HepG2 (cell line): ENCODE measurements around the gene SYNGAP1. TPM values are rescaled to one million over a fixed set of nuclear protein-coding genes. Genes with fewer than 3 reads are reported as not detected.
A peak's percentile ranks its signal among the peaks of the same experiment; 100 is the strongest.

Experiments
- BRD4 ChIP-seq: sonication (generic); formaldehyde crosslinking; IDR thresholded peaks from 2 replicates; pipeline ENCODE4 v1.4.0; 2020; ENCODE audit warnings: missing genetic modification reagents
- DPF2 ChIP-seq: sonication (generic); formaldehyde crosslinking; IDR thresholded peaks from 2 replicates; pipeline ENCODE4 v1.4.0; 2020; ENCODE audit warnings: mild to moderate bottlenecking, low read depth, missing genetic modification reagents, borderline replicate concordance
- HMGA1 ChIP-seq: sonication (generic); formaldehyde crosslinking; conservative IDR thresholded peaks from 2 replicates; pipeline ENCODE4 v1.4.0; 2020; ENCODE audit warnings: missing genetic modification reagents
- HNRNPK ChIP-seq: fragments of 200-400 bp; formaldehyde crosslinking; IDR thresholded peaks from 2 replicates; pipeline ENCODE4 v1.6.1; 2018; ENCODE audit warnings: low read length, low read depth, moderate library complexity, mild to moderate bottlenecking; ENCODE audit not compliant: poor library complexity, severe bottlenecking
- KDM2A ChIP-seq: sonication (generic); formaldehyde crosslinking; IDR thresholded peaks from 2 replicates; pipeline ENCODE4 v1.4.0; 2020; ENCODE audit warnings: low read depth, missing genetic modification reagents, borderline replicate concordance
- KLF6 ChIP-seq: IDR thresholded peaks from 2 replicates; pipeline ENCODE4 v1.8.0; 2016; ENCODE audit warnings: missing biosample characterization, missing genetic modification reagents
- MED1 ChIP-seq: sonication (generic); formaldehyde crosslinking; IDR thresholded peaks from 2 replicates; pipeline ENCODE4 v1.4.0; 2020; ENCODE audit warnings: missing genetic modification reagents
- MEF2D ChIP-seq: sonication (generic); formaldehyde crosslinking; IDR thresholded peaks from 2 replicates; pipeline ENCODE4 v1.5.1; 2020; ENCODE audit warnings: mild to moderate bottlenecking, missing genetic modification reagents
- MZF1 ChIP-seq: sonication (generic); formaldehyde crosslinking; IDR thresholded peaks from 2 replicates; pipeline ENCODE4 v1.8.1; 2023; ENCODE audit warnings: mild to moderate bottlenecking, missing genetic modification reagents, borderline replicate concordance
- NAIF1 ChIP-seq: sonication (generic); formaldehyde crosslinking; IDR thresholded peaks from 2 replicates; pipeline ENCODE4 v1.5.0; 2020; ENCODE audit warnings: mild to moderate bottlenecking, missing genetic modification reagents, borderline replicate concordance
- NBN ChIP-seq: fragments of 450-650 bp; conservative IDR thresholded peaks from 2 replicates; pipeline ENCODE4 v1.6.1; 2017
- NR2F6 ChIP-seq, 2 experiments: IDR thresholded peaks; 2 replicates each; pipeline ENCODE4 v1.6.1; 2016; ENCODE audit warnings: antibody characterized with exemption in 1 of 2, mild to moderate bottlenecking in 1 of 2
- PHF8 ChIP-seq: sonication (generic); formaldehyde crosslinking; IDR thresholded peaks from 2 replicates; pipeline ENCODE4 v1.5.0; 2020; ENCODE audit warnings: missing genetic modification reagents
- RBM39 ChIP-seq: fragments of 200-400 bp; formaldehyde crosslinking; IDR thresholded peaks from one replicate; pipeline ENCODE4 v1.6.1; 2018; ENCODE audit warnings: antibody characterized with exemption, mild to moderate bottlenecking, low read depth, low read length; ENCODE audit not compliant: poor library complexity, severe bottlenecking
- ZBTB7B ChIP-seq: sonication (generic); formaldehyde crosslinking; IDR thresholded peaks from 2 replicates; pipeline ENCODE4 v1.4.0; 2020; ENCODE audit warnings: missing genetic modification reagents
- ZNF296 ChIP-seq: sonication (generic); formaldehyde crosslinking; conservative IDR thresholded peaks from 2 replicates; pipeline ENCODE4 v1.5.0; 2020; ENCODE audit warnings: mild to moderate bottlenecking, missing genetic modification reagents
- ZNF878 ChIP-seq: sonication (generic); formaldehyde crosslinking; IDR thresholded peaks from 2 replicates; pipeline ENCODE4 v1.8.1; 2023; ENCODE audit warnings: mild to moderate bottlenecking, missing genetic modification reagents, moderate library complexity
- polyA plus RNA-seq, 8 experiments: library from polyadenylated mRNA; depleted of rRNA in 3 of 8; stranded (reverse) in 7 of 8; unstranded in 1 of 8; fragments of >200 nt; fragmentation: Illumina TruSeq in 4 of 8; extraction: Trizol in 4 of 8; gene quantifications; 2 replicates each; pipeline versions ENCODE4 v1.2.1 to v1.2.3, GENCODE V29; 2011 to 2016; ENCODE audit warnings: low read depth in 4 of 8, missing spikeins in 1 of 8, mixed read lengths in 1 of 8; ENCODE audit not compliant: insufficient read depth in 1 of 8
- total RNA-seq, 5 experiments: library from RNA; depleted of rRNA; stranded (reverse); fragments of >200 nt; fragmentation: Illumina TruSeq; extraction: Trizol; gene quantifications; 2 replicates each; pipeline ENCODE4 v1.2.3, GENCODE V29; 2016; ENCODE audit warnings: low read depth in 1 of 5
- TF ChIP-seq, protein P1 (sequence below): sonication (generic); formaldehyde crosslinking; IDR thresholded peaks from 2 replicates; pipeline ENCODE4 v1.5.0; 2020; ENCODE audit warnings: mild to moderate bottlenecking, missing genetic modification reagents, borderline replicate concordance
- TF ChIP-seq, protein P2 (sequence below): sonication (generic); formaldehyde crosslinking; IDR thresholded peaks from 2 replicates; pipeline ENCODE4 v1.8.0; 2022; ENCODE audit warnings: mild to moderate bottlenecking, missing genetic modification reagents, moderate library complexity
- TF ChIP-seq, protein P3 (sequence below): sonication (generic); IDR thresholded peaks from 2 replicates; pipeline ENCODE4 v1.6.1; 2016; ENCODE audit warnings: low read depth, borderline replicate concordance
- TF ChIP-seq, protein P4 (sequence below): sonication (generic); formaldehyde crosslinking; IDR thresholded peaks from 2 replicates; pipeline ENCODE4 v1.8.1; 2023; ENCODE audit warnings: mild to moderate bottlenecking, missing genetic modification reagents, borderline replicate concordance
- TF ChIP-seq, protein P5 (sequence below): IDR thresholded peaks from 2 replicates; pipeline ENCODE4 v1.6.1; 2016; ENCODE audit warnings: mild to moderate bottlenecking
- TF ChIP-seq, protein P6 (sequence below): sonication (generic); formaldehyde crosslinking; IDR thresholded peaks from 2 replicates; pipeline ENCODE4 v1.4.0; 2020; ENCODE audit warnings: missing genetic modification reagents

Gene SYNGAP1
- total and polyA plus RNA-seq, 2 of the 13 experiments (the other 11 are each of a cell fraction or from before 2014, with no cell fraction given): 0.75 to 1.1 TPM

DNA sequence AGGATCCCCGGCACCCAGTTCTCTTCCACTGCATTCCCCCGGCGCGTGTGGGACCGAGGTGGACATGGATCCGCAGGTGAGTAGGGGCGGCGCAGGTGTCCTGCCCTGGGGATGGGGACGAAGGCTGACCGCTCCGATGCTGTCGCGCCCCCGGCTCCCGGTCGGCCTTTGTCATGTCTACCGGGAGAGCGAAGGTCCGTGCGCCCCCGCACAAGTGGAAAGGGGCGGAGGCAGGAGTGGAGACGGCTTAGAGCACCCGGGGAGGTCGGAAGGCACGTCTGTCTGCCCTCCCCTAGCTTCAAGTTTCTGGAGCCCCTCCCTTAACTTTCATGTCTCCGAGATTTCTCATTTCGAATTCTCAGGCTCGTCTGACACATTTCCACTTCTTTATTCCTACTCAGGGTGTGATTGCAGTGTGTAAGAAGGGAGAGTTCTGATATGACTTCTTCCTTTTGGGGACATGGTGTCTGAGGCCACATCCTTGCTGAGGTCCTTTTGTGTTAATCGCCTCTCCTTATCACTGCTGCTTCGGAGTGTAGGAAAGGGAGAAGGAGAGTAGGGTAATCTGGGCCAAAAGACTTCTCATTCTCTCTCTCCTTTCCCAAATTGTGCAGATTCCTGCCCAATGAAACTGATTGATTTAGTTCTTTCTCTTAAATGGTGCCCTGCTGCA lies 27.8 kb upstream of the SYNGAP1 start (continued):
- TF ChIP-seq, protein P1, sequence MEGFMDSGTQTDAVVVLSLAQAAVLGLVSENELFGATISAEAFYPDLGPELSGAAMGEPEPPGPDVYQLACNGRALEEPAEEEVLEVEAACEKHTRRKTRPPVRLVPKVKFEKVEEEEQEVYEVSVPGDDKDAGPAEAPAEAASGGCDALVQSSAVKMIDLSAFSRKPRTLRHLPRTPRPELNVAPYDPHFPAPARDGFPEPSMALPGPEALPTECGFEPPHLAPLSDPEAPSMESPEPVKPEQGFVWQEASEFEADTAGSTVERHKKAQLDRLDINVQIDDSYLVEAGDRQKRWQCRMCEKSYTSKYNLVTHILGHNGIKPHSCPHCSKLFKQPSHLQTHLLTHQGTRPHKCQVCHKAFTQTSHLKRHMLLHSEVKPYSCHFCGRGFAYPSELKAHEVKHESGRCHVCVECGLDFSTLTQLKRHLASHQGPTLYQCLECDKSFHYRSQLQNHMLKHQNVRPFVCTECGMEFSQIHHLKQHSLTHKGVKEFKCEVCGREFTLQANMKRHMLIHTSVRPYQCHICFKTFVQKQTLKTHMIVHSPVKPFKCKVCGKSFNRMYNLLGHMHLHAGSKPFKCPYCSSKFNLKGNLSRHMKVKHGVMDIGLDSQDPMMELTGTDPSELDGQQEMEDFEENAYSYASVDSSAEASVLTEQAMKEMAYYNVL (CRISPR knock-in tag): no peak
- TF ChIP-seq ZNF296 (CRISPR knock-in tag) (0 out of 2 replicates have a peak, but pooled peaks have one; percentile 18), HNRNPK (no peak), ZNF878 (CRISPR knock-in tag) (no peak), PHF8 (peak; percentile 10; the same call in 1 of the 2 replicates), BRD4 (CRISPR knock-in tag) (peak; percentile 56; the same call in 1 of the 2 replicates), ZBTB7B (CRISPR knock-in tag) (no peak), NR2F6 (IDR thresholded peaks at IDR 0.05) (no peak), NR2F6 (CRISPR knock-in tag; IDR thresholded peaks at IDR 0.05) (no peak), RBM39 (peak; percentile 4), NAIF1 (CRISPR knock-in tag) (no peak), MZF1 (CRISPR knock-in tag) (0 out of 2 replicates have a peak, but pooled peaks have one; percentile 70), DPF2 (CRISPR knock-in tag) (no peak), MEF2D (peak; percentile 3; the same call in 1 of the 2 replicates), NBN (no peak), HMGA1 (CRISPR knock-in tag) (no peak), MED1 (CRISPR knock-in tag) (no peak), KDM2A (CRISPR knock-in tag) (no peak), KLF6 (CRISPR knock-in tag) (no peak)
- TF ChIP-seq, protein P2, sequence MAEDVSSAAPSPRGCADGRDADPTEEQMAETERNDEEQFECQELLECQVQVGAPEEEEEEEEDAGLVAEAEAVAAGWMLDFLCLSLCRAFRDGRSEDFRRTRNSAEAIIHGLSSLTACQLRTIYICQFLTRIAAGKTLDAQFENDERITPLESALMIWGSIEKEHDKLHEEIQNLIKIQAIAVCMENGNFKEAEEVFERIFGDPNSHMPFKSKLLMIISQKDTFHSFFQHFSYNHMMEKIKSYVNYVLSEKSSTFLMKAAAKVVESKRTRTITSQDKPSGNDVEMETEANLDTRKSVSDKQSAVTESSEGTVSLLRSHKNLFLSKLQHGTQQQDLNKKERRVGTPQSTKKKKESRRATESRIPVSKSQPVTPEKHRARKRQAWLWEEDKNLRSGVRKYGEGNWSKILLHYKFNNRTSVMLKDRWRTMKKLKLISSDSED (CRISPR knock-in tag): no peak
- TF ChIP-seq, protein P3, sequence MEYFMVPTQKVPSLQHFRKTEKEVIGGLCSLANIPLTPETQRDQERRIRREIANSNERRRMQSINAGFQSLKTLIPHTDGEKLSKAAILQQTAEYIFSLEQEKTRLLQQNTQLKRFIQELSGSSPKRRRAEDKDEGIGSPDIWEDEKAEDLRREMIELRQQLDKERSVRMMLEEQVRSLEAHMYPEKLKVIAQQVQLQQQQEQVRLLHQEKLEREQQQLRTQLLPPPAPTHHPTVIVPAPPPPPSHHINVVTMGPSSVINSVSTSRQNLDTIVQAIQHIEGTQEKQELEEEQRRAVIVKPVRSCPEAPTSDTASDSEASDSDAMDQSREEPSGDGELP: no peak
- TF ChIP-seq, protein P4, sequence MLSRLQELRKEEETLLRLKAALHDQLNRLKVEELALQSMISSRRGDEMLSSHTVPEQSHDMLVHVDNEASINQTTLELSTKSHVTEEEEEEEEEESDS (CRISPR knock-in tag): no peak; the same call in 1 of the 2 replicates
- TF ChIP-seq, protein P5, sequence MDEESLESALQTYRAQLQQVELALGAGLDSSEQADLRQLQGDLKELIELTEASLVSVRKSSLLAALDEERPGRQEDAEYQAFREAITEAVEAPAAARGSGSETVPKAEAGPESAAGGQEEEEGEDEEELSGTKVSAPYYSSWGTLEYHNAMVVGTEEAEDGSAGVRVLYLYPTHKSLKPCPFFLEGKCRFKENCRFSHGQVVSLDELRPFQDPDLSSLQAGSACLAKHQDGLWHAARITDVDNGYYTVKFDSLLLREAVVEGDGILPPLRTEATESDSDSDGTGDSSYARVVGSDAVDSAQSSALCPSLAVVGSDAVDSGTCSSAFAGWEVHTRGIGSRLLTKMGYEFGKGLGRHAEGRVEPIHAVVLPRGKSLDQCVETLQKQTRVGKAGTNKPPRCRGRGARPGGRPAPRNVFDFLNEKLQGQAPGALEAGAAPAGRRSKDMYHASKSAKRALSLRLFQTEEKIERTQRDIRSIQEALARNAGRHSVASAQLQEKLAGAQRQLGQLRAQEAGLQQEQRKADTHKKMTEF (CRISPR knock-in tag): no peak
- TF ChIP-seq, protein P6, sequence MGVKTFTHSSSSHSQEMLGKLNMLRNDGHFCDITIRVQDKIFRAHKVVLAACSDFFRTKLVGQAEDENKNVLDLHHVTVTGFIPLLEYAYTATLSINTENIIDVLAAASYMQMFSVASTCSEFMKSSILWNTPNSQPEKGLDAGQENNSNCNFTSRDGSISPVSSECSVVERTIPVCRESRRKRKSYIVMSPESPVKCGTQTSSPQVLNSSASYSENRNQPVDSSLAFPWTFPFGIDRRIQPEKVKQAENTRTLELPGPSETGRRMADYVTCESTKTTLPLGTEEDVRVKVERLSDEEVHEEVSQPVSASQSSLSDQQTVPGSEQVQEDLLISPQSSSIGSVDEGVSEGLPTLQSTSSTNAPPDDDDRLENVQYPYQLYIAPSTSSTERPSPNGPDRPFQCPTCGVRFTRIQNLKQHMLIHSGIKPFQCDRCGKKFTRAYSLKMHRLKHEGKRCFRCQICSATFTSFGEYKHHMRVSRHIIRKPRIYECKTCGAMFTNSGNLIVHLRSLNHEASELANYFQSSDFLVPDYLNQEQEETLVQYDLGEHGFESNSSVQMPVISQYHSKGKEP (CRISPR knock-in tag): no peak
